K562 (cell line): ENCODE data around the gene MICALL2. TPM values are rescaled to one million over a fixed set of nuclear protein-coding genes. Genes with fewer than 3 reads are reported as not detected.

Experiments
- ATF3 ChIP-seq, 2 experiments: fragments of 450-650 bp in 1 of 2; sonication (generic) in 1 of 2; formaldehyde crosslinking in 1 of 2; IDR thresholded peaks in 1 of 2; conservative IDR thresholded peaks in 1 of 2; 2 replicates each; pipeline versions ENCODE4 v1.6.1 to v1.8.1; 2016 to 2023; ENCODE audit warnings: mild to moderate bottlenecking in 2 of 2, moderate library complexity in 2 of 2, inconsistent platforms in 1 of 2, missing genetic modification reagents in 1 of 2
- JUND ChIP-seq, 2 experiments: IDR thresholded peaks; 2 replicates in 1 of 2; 3 replicates in 1 of 2; pipeline ENCODE4 v1.6.1; 2011; ENCODE audit warnings: borderline replicate concordance in 2 of 2, low read depth in 2 of 2, low read length in 2 of 2, improper control_type of control experiment in 1 of 2, missing biosample characterization in 1 of 2, missing genetic modification characterization in 1 of 2, missing genetic modification reagents in 1 of 2
- KDM1A ChIP-seq, 2 experiments: fragments of 450-650 bp; IDR thresholded peaks; 2 replicates each; pipeline ENCODE4 v1.6.1; 2016; ENCODE audit warnings: mild to moderate bottlenecking in 2 of 2
- MAFK ChIP-seq: IDR thresholded peaks from 2 replicates; pipeline ENCODE4 v1.6.1; 2011; ENCODE audit warnings: low read length, improper control_type of control experiment
- MEF2A ChIP-seq: IDR thresholded peaks from 2 replicates; pipeline ENCODE4 v1.6.1; 2011; ENCODE audit warnings: low read depth, mild to moderate bottlenecking, low read length, moderate library complexity; ENCODE audit not compliant: control insufficient read depth
- NR2C1 ChIP-seq, 2 experiments: fragments of 450-650 bp; IDR thresholded peaks; 2 replicates each; pipeline ENCODE4 v1.6.1; 2017; ENCODE audit warnings: mild to moderate bottlenecking in 2 of 2, antibody characterized with exemption in 1 of 2, inconsistent platforms in 1 of 2, missing compliant biosample characterization in 1 of 2, missing genetic modification characterization in 1 of 2
- PTRF ChIP-seq: fragments of 450-650 bp; IDR thresholded peaks from 2 replicates; pipeline ENCODE4 v1.6.1; 2016; ENCODE audit warnings: mild to moderate bottlenecking, missing genetic modification characterization, missing compliant biosample characterization
- SMAD1 ChIP-seq: fragments of 150-350 bp; IDR thresholded peaks from 2 replicates; pipeline ENCODE4 v1.6.1; 2014; ENCODE audit warnings: low read length, low read depth; ENCODE audit not compliant: partially characterized antibody
- ZNF121 ChIP-seq: sonication (generic); formaldehyde crosslinking; conservative IDR thresholded peaks from 2 replicates; pipeline ENCODE4 v1.8.0; 2022; ENCODE audit warnings: missing genetic modification reagents
- ZNF518B ChIP-seq: fragments of 250-450 bp; sonication (Bioruptor Pico); IDR thresholded peaks from 2 replicates; pipeline ENCODE4 v1.5.0; 2021; ENCODE audit warnings: mild to moderate bottlenecking, moderate library complexity
- ZNF644 ChIP-seq: fragments of 200-800 bp; sonication (Bioruptor generic); IDR thresholded peaks from 2 replicates; pipeline ENCODE4 v1.6.1; 2016; ENCODE audit warnings: low read depth, missing genetic modification characterization, missing compliant biosample characterization
- polyA plus RNA-seq, 8 experiments: library from polyadenylated mRNA; depleted of rRNA in 4 of 8; stranded (reverse) in 5 of 8; unstranded in 3 of 8; fragments of >200 nt; fragmentation: Nextera tagmentation in 2 of 8; fragmentation: Illumina TruSeq in 1 of 8; extraction: Ambion mirVana in 2 of 8; extraction: Trizol in 1 of 8; gene quantifications; 2 replicates each; pipeline versions ENCODE4 v1.2.1 to v1.2.3, GENCODE V29; 2011 to 2014; ENCODE audit warnings: inconsistent platforms in 1 of 8, missing spikeins in 1 of 8
- total RNA-seq, 7 experiments: library from RNA; depleted of rRNA in 6 of 7; stranded (reverse); fragments of >200 nt in 6 of 7; fragmentation: Illumina TruSeq in 2 of 7; extraction: Trizol in 2 of 7; gene quantifications; 2 replicates each; pipeline versions ENCODE4 v1.2.1 to v1.2.3, GENCODE V29; 2011 to 2021; ENCODE audit warnings: low replicate concordance in 1 of 7

MICALL2 gene
- total and polyA plus RNA-seq, 9 of the 15 experiments (the other 6 are each of a cell fraction or from before 2014, with no cell fraction given), result 1.8 to 103 (median 17.0) TPM

GRCh38 chr7:1427064-1427657 lies 32.1 kb downstream of the MICALL2 start (continued):
- TF ChIP-seq ATF3 (IDR thresholded peaks at IDR 0.05) (peak; percentile 29; the same call in 1 of the 2 replicates), ATF3 (CRISPR knock-in tag; conservative IDR thresholded peaks at IDR 0.05) (no peak), KDM1A (IDR thresholded peaks at IDR 0.05) (peak in 1 of 2 experiments; percentile 12; a peak in 1 of 4 replicates), JUND (IDR thresholded peaks at IDR 0.05; ENCODE audit: borderline replicate concordance, low read depth, low read length) (no peak), JUND (tag; IDR thresholded peaks at IDR 0.05; ENCODE audit: borderline replicate concordance, low read depth, low read length) (0 out of 3 replicates have a peak, but pooled peaks have one; percentile 14), SMAD1 (no peak), MAFK (no peak), ZNF518B (CRISPR knock-in tag) (no peak), ZNF644 (tag) (no peak), ZNF121 (CRISPR knock-in tag) (peak; percentile 96), PTRF (tag) (no peak), MEF2A (no peak), NR2C1 (IDR thresholded peaks at IDR 0.05) (no peak), NR2C1 (tag; IDR thresholded peaks at IDR 0.05) (no peak)
